HFF-Myc (cell line): ENCODE data around the gene MAP4K4.

ENCODE experiments used
- DNase-seq: peaks from one replicate; pipeline ENCODE4 v3.0.0-alpha.2; 2011; ENCODE audit warnings: low read depth; ENCODE audit errors: extremely low read depth
- H3K4me3 ChIP-seq: replicated peaks from 2 replicates; pipeline ENCODE4 v1.5.1; 2011; ENCODE audit warnings: low read depth, mild to moderate bottlenecking, control low read depth, low read length
- CTCF ChIP-seq: IDR thresholded peaks from 2 replicates; pipeline ENCODE4 v1.5.1; 2012; ENCODE audit warnings: mild to moderate bottlenecking, low read depth, low read length, control low read depth; ENCODE audit errors: missing control alignments

Gene MAP4K4

DNA sequence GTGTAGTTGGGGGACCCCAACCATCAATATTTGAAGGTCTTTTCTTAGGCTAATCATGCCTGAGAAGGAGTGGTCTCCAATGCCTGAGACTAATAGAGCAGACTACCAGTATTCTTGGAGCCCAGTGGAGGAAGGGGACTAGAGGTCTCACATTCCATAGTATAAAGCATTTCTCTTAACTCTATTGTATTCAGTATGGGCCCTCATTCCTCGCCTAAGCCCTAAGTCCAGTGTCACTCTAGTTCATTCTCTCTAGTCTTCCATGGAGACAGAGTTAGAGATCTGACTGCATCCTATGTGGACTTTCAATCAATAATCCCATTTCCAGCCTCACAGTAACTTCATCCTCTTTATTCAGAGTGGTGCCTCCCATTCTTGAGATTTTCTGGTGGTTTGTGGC, 29.7 kb upstream of the MAP4K4 start:
- no peak for DNase-seq
- H3K4me3 ChIP-seq, result no peak overlapping the region
- TF ChIP-seq CTCF, result no peak

DNA sequence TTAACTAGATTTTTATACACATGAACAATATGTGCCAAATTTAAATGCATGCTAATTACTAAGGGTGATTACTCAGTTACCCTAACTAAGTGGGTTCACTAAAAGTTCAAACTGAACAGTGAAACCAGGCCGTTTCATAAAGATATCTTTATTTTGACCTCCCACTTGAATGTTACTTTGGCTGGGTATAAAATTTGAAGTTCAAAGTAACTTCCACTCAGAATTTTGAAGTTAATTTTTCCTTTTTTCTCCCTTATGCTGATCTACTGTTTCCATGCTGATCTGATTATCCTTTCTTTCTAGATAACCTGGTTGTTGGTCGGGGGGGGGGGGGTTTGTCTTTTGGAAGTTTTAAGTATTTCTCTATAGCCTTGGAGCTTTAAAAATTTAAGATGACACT, 25.5 kb upstream of the MAP4K4 start:
- no peak overlapping the region for H3K4me3 ChIP-seq
- no peak for TF ChIP-seq CTCF

DNA sequence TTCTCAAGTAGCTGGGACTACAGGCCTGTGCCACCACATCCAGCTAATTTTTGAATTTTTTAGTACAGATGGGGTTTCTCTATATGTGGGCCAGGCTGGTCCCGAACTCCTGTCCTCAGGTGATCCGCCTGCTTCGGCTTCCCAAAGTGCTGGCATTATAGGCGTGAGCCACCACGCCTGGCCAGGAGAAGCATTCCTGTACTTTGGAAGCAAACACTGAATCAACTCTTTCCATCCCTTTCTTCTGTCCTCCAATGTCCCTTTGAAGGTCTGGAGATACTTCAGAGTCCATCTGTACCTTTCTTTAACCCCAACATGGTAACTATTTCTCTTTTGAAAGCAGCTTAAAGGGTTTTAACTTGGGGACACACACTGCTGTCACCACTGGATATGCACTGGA, 23.6 kb upstream of the MAP4K4 start:
- TF ChIP-seq CTCF, result no peak
- H3K4me3 ChIP-seq, result no peak overlapping the region
- no peak for DNase-seq

More for the DNA sequence above, 25.5 kb upstream of the MAP4K4 start:
- no peak for DNase-seq

DNA sequence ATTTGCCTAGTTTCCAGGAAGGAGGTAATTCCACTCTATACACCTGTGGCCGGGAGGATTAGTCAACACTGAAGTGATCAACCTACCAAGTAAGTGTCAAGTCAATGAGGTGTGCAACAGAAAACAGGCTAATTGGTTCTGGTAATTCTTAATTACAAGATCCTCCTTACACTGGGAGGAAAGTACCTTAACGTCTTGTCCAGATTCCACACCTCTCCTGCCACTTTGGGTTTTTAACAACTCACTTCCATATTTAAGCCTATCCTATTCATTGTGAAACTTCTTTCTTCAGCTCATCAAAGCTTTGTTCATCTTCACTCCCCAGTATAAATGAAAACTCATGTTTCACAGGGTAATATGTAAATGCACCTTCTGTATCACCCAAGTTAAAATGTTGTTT, 22.0 kb upstream of the MAP4K4 start:
- H3K4me3 ChIP-seq, result no peak overlapping the region
- no peak for TF ChIP-seq CTCF
- no peak for DNase-seq

GRCh38 chr2:101676674-101677073, 20.8 kb upstream of the MAP4K4 start:
- TF ChIP-seq CTCF, result no peak
- DNase-seq, result no peak
- no peak overlapping the region for H3K4me3 ChIP-seq

DNA sequence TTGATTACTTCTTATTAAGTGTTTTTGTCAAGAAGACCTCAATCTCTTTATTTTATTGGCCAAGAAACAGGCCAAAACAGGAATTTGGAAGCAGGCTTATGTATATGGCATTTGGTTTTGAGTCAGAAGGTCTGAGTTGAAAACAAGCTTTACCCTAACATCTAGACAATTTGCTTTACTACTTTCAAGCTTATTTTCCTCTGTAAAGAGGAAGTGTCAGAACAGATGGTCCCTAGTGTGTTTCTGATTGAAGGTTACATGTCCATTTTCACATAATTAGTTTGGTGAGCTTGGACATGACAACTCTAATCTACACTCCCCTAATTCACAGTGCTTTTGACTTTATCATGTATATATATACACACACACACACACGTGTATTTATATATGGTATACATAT, 19.8 kb upstream of the MAP4K4 start:
- DNase-seq, result no peak
- TF ChIP-seq CTCF, result no peak
- no peak overlapping the region for H3K4me3 ChIP-seq

DNA sequence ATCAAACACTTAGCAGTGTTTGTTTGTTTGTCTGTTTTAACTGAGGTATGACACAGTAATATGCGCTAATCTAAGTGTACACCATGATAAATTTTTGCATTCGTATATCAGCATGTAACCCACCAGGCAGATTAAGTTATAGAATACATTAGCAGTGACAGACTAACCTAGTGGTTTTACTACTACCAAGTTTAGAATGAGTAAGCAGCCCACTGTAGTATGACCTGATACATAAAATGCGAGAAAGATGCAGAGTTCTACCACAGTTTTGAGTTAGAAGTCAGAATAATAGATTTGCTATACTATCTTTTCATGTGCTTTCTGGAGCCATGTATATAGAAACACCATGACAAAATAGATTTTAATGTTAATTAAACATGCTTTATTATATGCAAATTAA, 19.1 kb upstream of the MAP4K4 start:
- DNase-seq, result no peak
- no peak for TF ChIP-seq CTCF
- H3K4me3 ChIP-seq, result no peak overlapping the region
